Fibroblast of the aortic adventitia (primary cell): ENCODE data around the gene RAC3. TPM values are rescaled to one million over a fixed set of nuclear protein-coding genes. Genes with fewer than 3 reads are reported as not detected.
A peak's percentile ranks its signal among the peaks of the same experiment; 100 is the strongest.

Experiments used
- DNase-seq: peaks from one replicate; pipeline ENCODE4 v3.0.0-alpha.2; 2010; ENCODE audit warnings: low read depth
- H3K4me3 ChIP-seq: 2 replicates; pipeline ENCODE4 v1.5.1; 2011; ENCODE audit warnings: low read depth, mild to moderate bottlenecking, control low read depth, low read length, moderate library complexity
- CTCF ChIP-seq: IDR thresholded peaks from 2 replicates; pipeline ENCODE4 v1.5.1; 2011; ENCODE audit warnings: mild to moderate bottlenecking, low read length, control low read depth, inconsistent platforms; ENCODE audit not compliant: insufficient read depth
- total RNA-seq: library from RNA; depleted of rRNA; stranded (reverse); fragments of >200 nt; gene quantifications from 2 replicates; pipeline ENCODE4 v1.2.3, GENCODE V29; 2012; ENCODE audit warnings: low replicate concordance

Gene RAC3
- total RNA-seq, 1 donor = 6.2 TPM

- no peak for DNase-seq
- no peak overlapping the region for H3K4me3 ChIP-seq
- no peak for TF ChIP-seq CTCF
Observed at GRCh38 chr17:81999976-82000802, 31.3 kb upstream of the RAC3 start.

GRCh38 chr17:82000803-82001570 is 30.5 kb upstream of the RAC3 start:
- no peak for DNase-seq
- no peak for TF ChIP-seq CTCF
- H3K4me3 ChIP-seq = no peak overlapping the region

GRCh38 chr17:82001571-82002056 is 29.9 kb upstream of the RAC3 start:
- no peak for DNase-seq
- no peak overlapping the region for H3K4me3 ChIP-seq
- TF ChIP-seq CTCF = no peak

GRCh38 chr17:82003411-82004381 is 27.8 kb upstream of the RAC3 start:
- peak; percentile 17 for TF ChIP-seq CTCF
- H3K4me3 ChIP-seq = peak overlapping the region; percentile 9
- DNase-seq = peak; percentile 95

- no peak overlapping the region for H3K4me3 ChIP-seq
- DNase-seq = no peak
- TF ChIP-seq CTCF = no peak
Observed at GRCh38 chr17:82004517-82005455, 26.7 kb upstream of the RAC3 start.
